ENCODE results near the gene DOK6.

Gene DOK6

GRCh38 chr18:69557282-69557681, 156.6 kb downstream of the DOK6 start:
- no peak for DNase-seq

GRCh38 chr18:69558052-69558451, 157.4 kb downstream of the DOK6 start:
- DNase-seq = no peak

- no peak for DNase-seq
Measured at GRCh38 chr18:69559604-69560003, 158.9 kb downstream of the DOK6 start.

GRCh38 chr18:69564602-69565001, 163.9 kb downstream of the DOK6 start:
- peak; percentile 28 for DNase-seq

- peak; percentile 100 for DNase-seq
Measured at GRCh38 chr18:69567813-69568488, 167.3 kb downstream of the DOK6 start.

- DNase-seq = peak; percentile 44
Measured at GRCh38 chr18:69569133-69569532, 168.4 kb downstream of the DOK6 start.

- no peak for DNase-seq
Measured at GRCh38 chr18:69574401-69574800, 173.7 kb downstream of the DOK6 start.

- peak; percentile 88 for DNase-seq
Measured at GRCh38 chr18:69580107-69580506, 179.4 kb downstream of the DOK6 start.

GRCh38 chr18:69584429-69584828, 183.7 kb downstream of the DOK6 start:
- DNase-seq = no peak

- DNase-seq = no peak
Measured at GRCh38 chr18:69585696-69586095, 185.0 kb downstream of the DOK6 start.

GRCh38 chr18:69586537-69586936, 185.8 kb downstream of the DOK6 start:
- DNase-seq = no peak

GRCh38 chr18:69588301-69588700, 187.6 kb downstream of the DOK6 start:
- DNase-seq = peak; percentile 68

GRCh38 chr18:69590150-69590549, 189.5 kb downstream of the DOK6 start:
- no peak for DNase-seq

- DNase-seq = peak; percentile 42
Measured at GRCh38 chr18:69596345-69596744, 195.7 kb downstream of the DOK6 start.

- peak; percentile 15 for DNase-seq
Measured at GRCh38 chr18:69597561-69597960, 196.9 kb downstream of the DOK6 start.

GRCh38 chr18:69599377-69599776, 198.7 kb downstream of the DOK6 start:
- peak; percentile 96 for DNase-seq

GRCh38 chr18:69612242-69612641, 211.6 kb downstream of the DOK6 start:
- no peak for DNase-seq

- no peak for DNase-seq
Measured at GRCh38 chr18:69616114-69616513, 215.4 kb downstream of the DOK6 start.

- no peak for DNase-seq
Measured at GRCh38 chr18:69617408-69617807, 216.7 kb downstream of the DOK6 start.

- no peak for DNase-seq
Measured at GRCh38 chr18:69617888-69618287, 217.2 kb downstream of the DOK6 start.

- DNase-seq = no peak
Measured at GRCh38 chr18:69622184-69622583, 221.5 kb downstream of the DOK6 start.

- DNase-seq = no peak
Measured at GRCh38 chr18:69622961-69623360, 222.3 kb downstream of the DOK6 start.

GRCh38 chr18:69626171-69626570, 225.5 kb downstream of the DOK6 start:
- peak; percentile 80 for DNase-seq

GRCh38 chr18:69626643-69627242, 226.1 kb downstream of the DOK6 start:
- DNase-seq = peak; percentile 67

All from DMS53 (cell line).